DOHH2 (cell line): ENCODE data around the gene EN2.
"Not testable (repeated sequence)": the region's sequence is repeated elsewhere in the genome, so short reads cannot be mapped to it uniquely, and the experiment has no call there.

ENCODE experiments used
- H3F3A ChIP-seq: fragments of 200-600 bp; sonication (generic), shearing (Covaris generic); 2 replicates; pipeline ENCODE4 v1.6.0; 2016; ENCODE audit warnings: antibody characterized with exemption, mild to moderate bottlenecking; ENCODE audit not compliant: control insufficient read depth, insufficient read depth
- H3K27ac ChIP-seq: fragments of 200-600 bp; sonication (generic); 2 replicates; pipeline ENCODE4 v1.5.1; 2014; ENCODE audit warnings: low read depth, mild to moderate bottlenecking, low read length, moderate library complexity
- H3K27me3 ChIP-seq: fragments of 200-600 bp; sonication (generic); 2 replicates; pipeline ENCODE4 v1.6.1; 2014; ENCODE audit warnings: mild to moderate bottlenecking, low read length, mixed read lengths; ENCODE audit not compliant: control insufficient read depth
- H3K36me3 ChIP-seq: fragments of 200-600 bp; sonication (generic); 2 replicates; pipeline ENCODE4 v1.6.1; 2014; ENCODE audit warnings: mild to moderate bottlenecking, low read length, moderate library complexity, mixed read lengths; ENCODE audit not compliant: control insufficient read depth
- H3K4me1 ChIP-seq: fragments of 200-600 bp; sonication (generic); 2 replicates; pipeline ENCODE4 v1.6.1; 2014; ENCODE audit warnings: mild to moderate bottlenecking, low read length, mixed read lengths; ENCODE audit not compliant: control insufficient read depth
- H3K4me2 ChIP-seq: fragments of 200-600 bp; sonication (generic); 2 replicates; pipeline ENCODE4 v1.6.0; 2014; ENCODE audit warnings: mild to moderate bottlenecking, low read length, moderate library complexity
- H3K4me3 ChIP-seq: fragments of 200-600 bp; sonication (generic); 2 replicates; pipeline ENCODE4 v1.5.1; 2014; ENCODE audit warnings: mild to moderate bottlenecking, low read length, mixed read lengths
- H3K79me2 ChIP-seq: fragments of 200-600 bp; sonication (generic); 2 replicates; pipeline ENCODE4 v1.6.1; 2014; ENCODE audit warnings: mild to moderate bottlenecking, low read length, mixed read lengths; ENCODE audit not compliant: control insufficient read depth
- H3K9me2 ChIP-seq: fragments of 200-600 bp; sonication (generic); replicated peaks from 2 replicates; pipeline ENCODE4 v1.6.1; 2014; ENCODE audit warnings: mild to moderate bottlenecking, low read length, mixed read lengths; ENCODE audit not compliant: control insufficient read depth
- H3K9me3 ChIP-seq: fragments of 200-600 bp; sonication (generic); 2 replicates; pipeline ENCODE4 v1.6.1; 2014; ENCODE audit warnings: antibody characterized with exemption, low read length, mixed read lengths; ENCODE audit not compliant: control insufficient read depth, insufficient read depth
- H4K20me1 ChIP-seq: fragments of 200-600 bp; sonication (generic); 2 replicates; pipeline ENCODE4 v1.6.0; 2014; ENCODE audit warnings: low read depth, mild to moderate bottlenecking, antibody characterized with exemption, low read length, moderate library complexity; ENCODE audit not compliant: control insufficient read depth, insufficient read depth
- CTCF ChIP-seq: fragments of 200-600 bp; sonication (generic); IDR thresholded peaks from one replicate; pipeline ENCODE4 v1.5.1; 2014; ENCODE audit warnings: antibody characterized with exemption, mild to moderate bottlenecking, low read depth, low read length; ENCODE audit not compliant: poor library complexity, severe bottlenecking
- EZH2phosphoT487 ChIP-seq: fragments of 200-600 bp; sonication (generic); IDR thresholded peaks from 2 replicates; pipeline ENCODE4 v1.6.1; 2017; ENCODE audit warnings: borderline replicate concordance, mild to moderate bottlenecking, antibody characterized with exemption, low read length, moderate library complexity, mixed read lengths

The EN2 gene

GRCh38 chr7:155440018-155440410 is 17.9 kb upstream of the EN2 start:
- H3K4me3 ChIP-seq: no peak overlapping the region
- H3K9me2 ChIP-seq: no peaks in the 10 kb centered on the region
- H3K27ac ChIP-seq: no peak overlapping the region
- no peaks in the 10 kb centered on the region for H3K9me3 ChIP-seq
- H3K27me3 ChIP-seq: peaks cover 4% of the 10 kb centered on the region; the same call in 1 of the 2 replicates
- no peaks in the 10 kb centered on the region for H3K4me1 ChIP-seq
- no peak overlapping the region for H3K4me2 ChIP-seq
- no peaks in the 10 kb centered on the region for H3K36me3 ChIP-seq
- H4K20me1 ChIP-seq: no peaks in the 10 kb centered on the region
- TF ChIP-seq CTCF: no peak
- TF ChIP-seq EZH2phosphoT487: no peak
- no peaks in the 10 kb centered on the region for H3K79me2 ChIP-seq
- H3F3A ChIP-seq: no peaks in the 10 kb centered on the region

DNA sequence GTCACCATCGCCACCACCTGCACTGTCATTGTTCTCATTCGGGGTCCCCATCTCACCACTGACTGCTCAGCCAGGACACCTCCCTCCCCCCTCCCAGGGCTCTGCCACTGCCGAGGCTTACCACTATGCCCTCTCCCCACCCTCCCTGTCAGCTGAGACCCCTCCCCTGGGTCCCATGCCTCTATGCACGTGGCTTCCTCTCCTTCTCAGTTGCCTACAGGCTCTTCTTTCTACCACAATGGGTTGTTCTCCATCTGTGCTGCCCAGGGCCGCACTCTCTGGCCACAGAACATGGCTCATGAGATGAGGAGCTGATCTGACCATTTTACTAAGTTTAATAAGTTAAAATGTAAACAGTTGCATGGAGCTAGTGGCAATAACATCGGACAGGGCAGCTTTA is 16.1 kb upstream of the EN2 start:
- Histone ChIP-seq H3K4me2 (no peak overlapping the region), H3K4me3 (no peak overlapping the region), H3K4me1 (no peaks in the 10 kb centered on the region), H3K9me2 (no peaks in the 10 kb centered on the region), H3K9me3 (no peaks in the 10 kb centered on the region), H3K79me2 (no peaks in the 10 kb centered on the region), H4K20me1 (no peaks in the 10 kb centered on the region), H3F3A (no peaks in the 10 kb centered on the region), H3K27me3 (peaks cover 4% of the 10 kb centered on the region; the same call in 1 of the 2 replicates), H3K27ac (no peak overlapping the region), H3K36me3 (no peaks in the 10 kb centered on the region)
- TF ChIP-seq CTCF: no peak

- Histone ChIP-seq H3K4me1 (no peaks in the 10 kb centered on the region), H3K4me2 (no peak overlapping the region), H3K27ac (no peak overlapping the region), H3K36me3 (no peaks in the 10 kb centered on the region), H3K9me3 (no peaks in the 10 kb centered on the region), H3K79me2 (no peaks in the 10 kb centered on the region), H4K20me1 (no peaks in the 10 kb centered on the region), H3K27me3 (no peaks in the 10 kb centered on the region; the same call in 1 of the 2 replicates), H3K4me3 (no peak overlapping the region), H3F3A (no peaks in the 10 kb centered on the region), H3K9me2 (no peaks in the 10 kb centered on the region)
- TF ChIP-seq CTCF: no peak
- no peak for TF ChIP-seq EZH2phosphoT487
Observed at GRCh38 chr7:155444746-155445145, 13.2 kb upstream of the EN2 start.

DNA sequence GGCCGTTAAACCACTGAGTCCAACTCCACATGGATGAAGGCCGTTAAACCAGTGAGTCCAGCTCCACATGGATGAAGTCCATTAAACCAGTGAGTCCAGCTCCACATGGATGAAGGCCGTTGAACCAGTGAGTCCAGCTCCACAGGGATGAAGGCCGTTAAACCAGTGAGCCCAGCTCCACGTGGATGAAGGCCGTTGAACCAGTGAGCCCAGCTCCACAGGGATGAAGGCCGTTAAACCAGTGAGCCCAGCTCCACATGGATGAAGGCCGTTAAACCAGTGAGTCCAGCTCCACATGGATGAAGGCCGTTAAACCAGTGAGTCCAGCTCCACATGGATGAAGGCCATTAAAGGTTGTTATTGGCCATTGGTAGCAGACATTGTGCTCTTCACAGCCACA is 12.3 kb upstream of the EN2 start:
- H3K36me3 ChIP-seq, H3K4me1 ChIP-seq, H3K79me2 ChIP-seq, H3K27ac ChIP-seq, H3K9me2 ChIP-seq, H3K27me3 ChIP-seq, H3F3A ChIP-seq, H3K9me3 ChIP-seq, H3K4me3 ChIP-seq, H3K4me2 ChIP-seq, H4K20me1 ChIP-seq: not testable (repeated sequence)
